Activated T-helper 2 cell treated with anti-CD3 and anti-CD28 coated beads, Interferon-gamma antibody, Interleukin-2, Interleukin-4, amounts not matched to agents 10 μg/mL and 5 μg/mL and 100 μg/mL, durations not matched to agents 14 hours and 24 hours and 36 hours (primary cell): ENCODE measurements around the gene STK33. TPM values are rescaled to one million over a fixed set of nuclear protein-coding genes. Genes with fewer than 3 reads are reported as not detected.

Experiments
- DNase-seq: peaks from one replicate; pipeline ENCODE4 v3.0.0; 2021; ENCODE audit warnings: low spot score
- H3K27ac Mint-ChIP-seq: one replicate; pipeline ENCODE4 v1.8.0; 2021; ENCODE audit warnings: mixed read lengths
- H3K27me3 Mint-ChIP-seq: one replicate; pipeline ENCODE4 v1.8.0; 2021; ENCODE audit warnings: low read depth, mixed read lengths
- H3K36me3 Mint-ChIP-seq: one replicate; pipeline ENCODE4 v1.8.0; 2021; ENCODE audit warnings: low read depth, mixed read lengths
- H3K4me1 Mint-ChIP-seq: one replicate; pipeline ENCODE4 v1.8.0; 2021; ENCODE audit warnings: low read depth, mixed read lengths
- H3K4me3 Mint-ChIP-seq: one replicate; pipeline ENCODE4 v1.8.0; 2021; ENCODE audit warnings: low read depth, mild to moderate bottlenecking, moderate library complexity, mixed read lengths
- H3K9me3 Mint-ChIP-seq: one replicate; pipeline ENCODE4 v1.8.0; 2021; ENCODE audit warnings: mixed read lengths
- intact Hi-C: fragments of 100-400 bp; cut with micrococcal nuclease; formaldehyde crosslinking; loops from one replicate; pipeline ENCODE4 v1.15.1; 2023
- total RNA-seq: library from RNA; stranded (reverse); gene quantifications from 2 replicates; pipeline ENCODE4 v1.2.3, GENCODE V29; 2022

The STK33 gene
- total RNA-seq, 1 donor from 2014 or later, result 0.62 TPM

GRCh38 chr11:8564526-8564925 is 29.5 kb downstream of the STK33 start:
- H3K27ac Mint-ChIP-seq, result no peak overlapping the region
- no peak overlapping the region for H3K4me3 Mint-ChIP-seq
- no peaks in the 10 kb centered on the region for H3K36me3 Mint-ChIP-seq
- intact Hi-C loops, result loop anchor here (10.0 kb wide), 1 partner anchor 370 kb away; no protein-coding TSS in a partner anchor
- H3K9me3 Mint-ChIP-seq, result no peaks in the 10 kb centered on the region
- DNase-seq, result no peak
- peaks cover 30% of the 10 kb centered on the region for H3K27me3 Mint-ChIP-seq
- peaks cover 2% of the 10 kb centered on the region for H3K4me1 Mint-ChIP-seq

GRCh38 chr11:8561461-8561860 is 32.6 kb downstream of the STK33 start:
- H3K9me3 Mint-ChIP-seq, result no peaks in the 10 kb centered on the region
- no peaks in the 10 kb centered on the region for H3K36me3 Mint-ChIP-seq
- H3K4me3 Mint-ChIP-seq, result no peak overlapping the region
- H3K27ac Mint-ChIP-seq, result no peak overlapping the region
- no peaks in the 10 kb centered on the region for H3K4me1 Mint-ChIP-seq
- peaks cover 25% of the 10 kb centered on the region for H3K27me3 Mint-ChIP-seq
- intact Hi-C loops, result loop anchor here (10.0 kb wide), 1 partner anchor 367 kb away; no protein-coding TSS in a partner anchor
- no peak for DNase-seq

DNA sequence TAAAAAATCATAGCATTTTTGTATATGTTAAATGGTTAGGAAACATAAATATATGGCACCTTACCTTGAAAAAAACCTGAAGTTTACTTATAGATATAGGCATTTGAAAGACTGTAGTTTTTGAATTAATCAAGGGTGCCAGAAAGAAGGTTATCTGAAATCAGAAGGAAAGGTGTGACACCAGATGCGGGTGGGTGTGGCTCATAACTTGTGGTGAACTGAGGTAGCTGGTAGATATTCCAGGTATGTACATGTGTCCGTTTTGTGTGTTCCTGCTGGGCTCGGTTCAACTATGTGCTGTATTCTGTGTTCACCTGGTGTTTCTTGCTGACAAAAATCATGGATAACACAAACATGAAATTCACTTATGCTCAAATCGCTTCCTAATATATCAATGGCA is 35.6 kb downstream of the STK33 start:
- Mint-ChIP-seq H3K9me3 (no peaks in the 10 kb centered on the region), H3K27ac (no peak overlapping the region), H3K27me3 (peaks cover 17% of the 10 kb centered on the region), H3K36me3 (no peaks in the 10 kb centered on the region), H3K4me1 (no peaks in the 10 kb centered on the region), H3K4me3 (no peak overlapping the region)
- DNase-seq, result no peak
- intact Hi-C loops, result no loop called here

GRCh38 chr11:8545698-8546366 is 48.2 kb downstream of the STK33 start:
- intact Hi-C loops, result no loop called here
- Mint-ChIP-seq H3K4me3 (no peak overlapping the region), H3K4me1 (no peaks in the 10 kb centered on the region)

DNA sequence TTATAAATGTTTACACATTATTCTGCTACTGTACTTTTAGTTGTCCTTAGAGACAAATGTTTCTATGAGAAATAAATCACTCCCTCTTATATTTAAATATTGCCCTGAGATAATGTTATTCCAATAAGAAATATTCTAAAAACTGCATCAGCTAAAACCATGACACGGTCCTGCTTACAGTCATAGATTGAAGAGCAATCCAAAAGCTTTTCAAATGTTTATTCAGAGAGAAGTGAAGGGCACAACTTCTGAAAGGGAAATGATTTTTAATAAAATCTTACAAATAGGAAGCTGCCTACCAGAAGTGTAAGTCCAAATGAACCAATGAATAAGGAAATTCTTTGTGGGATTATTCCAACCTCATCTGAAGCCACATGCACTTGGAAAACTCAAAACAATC is 49.2 kb downstream of the STK33 start:
- Mint-ChIP-seq H3K27me3 (no peaks in the 10 kb centered on the region), H3K27ac (no peak overlapping the region), H3K4me1 (no peaks in the 10 kb centered on the region), H3K4me3 (no peak overlapping the region), H3K9me3 (no peaks in the 10 kb centered on the region), H3K36me3 (no peaks in the 10 kb centered on the region)
- DNase-seq, result no peak
- intact Hi-C loops, result no loop called here

More at GRCh38 chr11:8545698-8546366, 48.2 kb downstream of the STK33 start:
- H3K36me3 Mint-ChIP-seq, result no peaks in the 10 kb centered on the region
- DNase-seq, result no peak
- H3K27me3 Mint-ChIP-seq, result peaks cover 4% of the 10 kb centered on the region
- no peak overlapping the region for H3K27ac Mint-ChIP-seq
- H3K9me3 Mint-ChIP-seq, result no peaks in the 10 kb centered on the region

GRCh38 chr11:8543278-8543677 is 50.8 kb downstream of the STK33 start:
- Mint-ChIP-seq H3K4me3 (no peak overlapping the region), H3K27me3 (no peaks in the 10 kb centered on the region), H3K36me3 (no peaks in the 10 kb centered on the region), H3K4me1 (no peaks in the 10 kb centered on the region), H3K9me3 (no peaks in the 10 kb centered on the region), H3K27ac (no peak overlapping the region)
- intact Hi-C loops, result no loop called here
- DNase-seq, result no peak

GRCh38 chr11:8541448-8541847 is 52.6 kb downstream of the STK33 start:
- intact Hi-C loops, result no loop called here
- Mint-ChIP-seq H3K9me3 (no peaks in the 10 kb centered on the region), H3K27me3 (no peaks in the 10 kb centered on the region), H3K4me1 (no peaks in the 10 kb centered on the region), H3K27ac (no peak overlapping the region), H3K36me3 (no peaks in the 10 kb centered on the region), H3K4me3 (no peak overlapping the region)
- no peak for DNase-seq

- Mint-ChIP-seq H3K4me1 (no peaks in the 10 kb centered on the region), H3K4me3 (no peak overlapping the region), H3K36me3 (no peaks in the 10 kb centered on the region), H3K9me3 (no peaks in the 10 kb centered on the region), H3K27ac (no peak overlapping the region), H3K27me3 (peaks cover 2% of the 10 kb centered on the region)
- no peak for DNase-seq
- intact Hi-C loops, result no loop called here
Observed at GRCh38 chr11:8533332-8533731, 60.7 kb downstream of the STK33 start.

- no peak overlapping the region for H3K27ac Mint-ChIP-seq
- H3K9me3 Mint-ChIP-seq, result no peaks in the 10 kb centered on the region
- no peaks in the 10 kb centered on the region for H3K4me1 Mint-ChIP-seq
- no peak for DNase-seq
- H3K36me3 Mint-ChIP-seq, result no peaks in the 10 kb centered on the region
- H3K27me3 Mint-ChIP-seq, result peaks cover 2% of the 10 kb centered on the region
- intact Hi-C loops, result no loop called here
- no peak overlapping the region for H3K4me3 Mint-ChIP-seq
Observed at GRCh38 chr11:8532475-8532874, 61.6 kb downstream of the STK33 start.

GRCh38 chr11:8531982-8532381 is 62.0 kb downstream of the STK33 start:
- Mint-ChIP-seq H3K4me1 (no peaks in the 10 kb centered on the region), H3K9me3 (no peaks in the 10 kb centered on the region), H3K27ac (no peak overlapping the region), H3K4me3 (no peak overlapping the region), H3K36me3 (no peaks in the 10 kb centered on the region), H3K27me3 (peaks cover 2% of the 10 kb centered on the region)
- intact Hi-C loops, result no loop called here
- DNase-seq, result no peak

DNA sequence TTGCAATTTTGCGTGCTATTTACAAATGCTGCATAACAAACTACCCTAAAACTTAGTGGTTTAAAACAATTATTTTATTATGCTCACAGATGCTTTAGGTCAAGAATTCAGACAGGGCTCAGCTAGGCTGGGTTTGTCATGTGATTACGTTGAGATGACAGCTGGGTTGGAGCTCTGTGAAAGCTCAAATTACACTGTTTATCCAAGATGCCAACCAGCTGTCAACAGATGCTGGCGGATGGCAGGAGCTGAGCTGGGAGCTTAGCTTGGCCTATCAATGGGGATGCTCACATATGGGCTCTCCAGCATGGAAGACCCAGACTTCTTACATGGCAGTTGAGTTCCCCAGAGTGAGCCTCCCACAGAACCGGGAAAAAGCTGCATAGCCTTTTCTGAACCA is 62.7 kb downstream of the STK33 start:
- intact Hi-C loops, result no loop called here
- DNase-seq, result no peak
- Mint-ChIP-seq H3K9me3 (no peaks in the 10 kb centered on the region), H3K27ac (no peak overlapping the region), H3K4me1 (no peaks in the 10 kb centered on the region), H3K36me3 (no peaks in the 10 kb centered on the region), H3K4me3 (no peak overlapping the region), H3K27me3 (peaks cover 2% of the 10 kb centered on the region)

- no peaks in the 10 kb centered on the region for H3K4me1 Mint-ChIP-seq
- intact Hi-C loops, result no loop called here
- DNase-seq, result no peak
- no peaks in the 10 kb centered on the region for H3K36me3 Mint-ChIP-seq
- no peak overlapping the region for H3K4me3 Mint-ChIP-seq
- H3K27ac Mint-ChIP-seq, result no peak overlapping the region
- no peaks in the 10 kb centered on the region for H3K27me3 Mint-ChIP-seq
- H3K9me3 Mint-ChIP-seq, result no peaks in the 10 kb centered on the region
Observed at GRCh38 chr11:8527939-8528338, 66.1 kb downstream of the STK33 start.

- DNase-seq, result no peak
- intact Hi-C loops, result no loop called here
- H3K4me3 Mint-ChIP-seq, result no peak overlapping the region
- H3K27me3 Mint-ChIP-seq, result no peaks in the 10 kb centered on the region
- no peak overlapping the region for H3K27ac Mint-ChIP-seq
- no peaks in the 10 kb centered on the region for H3K36me3 Mint-ChIP-seq
- H3K4me1 Mint-ChIP-seq, result no peaks in the 10 kb centered on the region
- H3K9me3 Mint-ChIP-seq, result no peaks in the 10 kb centered on the region
Observed at GRCh38 chr11:8523396-8523795, 70.6 kb downstream of the STK33 start.

- Mint-ChIP-seq H3K4me3 (no peak overlapping the region), H3K27ac (no peak overlapping the region), H3K27me3 (no peaks in the 10 kb centered on the region), H3K4me1 (no peaks in the 10 kb centered on the region), H3K36me3 (no peaks in the 10 kb centered on the region), H3K9me3 (no peaks in the 10 kb centered on the region)
- intact Hi-C loops, result no loop called here
- no peak for DNase-seq
Observed at GRCh38 chr11:8512547-8512946, 81.5 kb downstream of the STK33 start.
